ENCODE measurements around the gene PSAPL1. TPM values are rescaled to one million over a fixed set of nuclear protein-coding genes. Genes with fewer than 3 reads are reported as not detected.

Gene PSAPL1
- total and polyA plus RNA-seq, 2 of the 8 experiments (the other 6 are each of a cell fraction or from before 2014, with no cell fraction given) = 0.03 TPM; not detected in 1

DNA sequence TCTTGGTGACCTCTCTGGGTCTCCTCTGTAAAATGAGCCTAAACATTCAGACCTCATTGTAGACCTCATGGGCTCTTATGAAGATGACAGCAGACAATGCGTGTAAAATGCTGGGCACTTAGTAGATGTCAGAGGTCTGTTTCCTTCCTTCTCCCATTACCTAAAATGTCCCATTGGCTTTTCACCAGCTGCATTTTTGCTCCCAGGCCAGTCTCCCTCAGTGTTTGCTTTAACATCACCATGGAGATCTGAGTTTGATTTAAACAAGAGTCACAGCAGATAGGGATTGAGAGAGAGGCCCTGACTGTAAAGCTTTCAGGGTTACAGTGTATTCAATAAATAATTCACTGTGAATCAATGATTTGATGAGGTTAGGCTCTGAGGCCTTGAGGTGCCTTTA is 24.3 kb downstream of the PSAPL1 start:
- H3K4me2 ChIP-seq (ENCODE audit: insufficient read depth in 1 of 2, low read depth in 2 of 2, low read length in 2 of 2) = no peak overlapping the region
- H4K5ac ChIP-seq (ENCODE audit: insufficient read length, low read depth, low read length) = no peak overlapping the region
- H3K23me2 ChIP-seq (ENCODE audit: low read depth, low read length) = peaks cover 3% of the 10 kb centered on the region; the same call in 1 of the 2 replicates
- no peak overlapping the region for H2BK15ac ChIP-seq (ENCODE audit: low read length)
- H4K20me1 ChIP-seq (replicated peaks in 1 of 2; ENCODE audit: control insufficient read depth in 1 of 2, insufficient read depth in 2 of 2, low read length in 2 of 2) = peaks cover 7 to 8% of the 10 kb centered on the region in 2 experiments
- H3K36me3 ChIP-seq (ENCODE audit: control insufficient read depth in 2 of 4, insufficient read depth in 4 of 4, low read length in 3 of 4) = no peaks in the 10 kb centered on the region
- no peaks in the 10 kb centered on the region for H3K79me1 ChIP-seq (ENCODE audit: low read depth, low read length)
- no peak overlapping the region for H4K8ac ChIP-seq (ENCODE audit: extremely low read depth, insufficient read depth, low read length)
- H2BK5ac ChIP-seq (ENCODE audit: low read depth, low read length) = no peak overlapping the region
- no peak for FAIRE-seq
- H3K27ac ChIP-seq (ENCODE audit: low read depth, low read length) = no peak overlapping the region
- no peak overlapping the region for H4K91ac ChIP-seq (replicated peaks; ENCODE audit: insufficient read length, low read length)
- no peak overlapping the region for H3K18ac ChIP-seq (ENCODE audit: extremely low read depth, low read length)
- H3K9ac ChIP-seq (replicated peaks in 1 of 4; ENCODE audit: extremely low read depth in 1 of 4, low read depth in 3 of 4, low read length in 3 of 4) = no peak overlapping the region
- H2BK20ac ChIP-seq (ENCODE audit: low read length) = no peak overlapping the region
- no peak overlapping the region for H3K14ac ChIP-seq (ENCODE audit: insufficient read length)
- H2BK12ac ChIP-seq (ENCODE audit: low read depth, low read length) = no peak overlapping the region
- H3K56ac ChIP-seq (replicated peaks; ENCODE audit: insufficient read length, low read depth, low read length) = no peak overlapping the region
- H3K4me1 ChIP-seq (replicated peaks in 1 of 4; ENCODE audit: control insufficient read depth in 3 of 4, insufficient read depth in 4 of 4, low read length in 3 of 4) = peaks cover 2 to 12% (median 9%) of the 10 kb centered on the region in 4 experiments; a peak in 4 of 7 replicates
- 92% methylated on average over 1 of the region's 1 CpG; no CpG with 5 or more reads in 1 of the 2 experiments for WGBS, 2 experiments (ENCODE audit: extremely low coverage in 1 of 2, insufficient coverage in 1 of 2, insufficient read length in 1 of 2, insufficient replicate concordance in 2 of 2, low coverage in 1 of 2, low lambda C conversion rate in 2 of 2, missing lambda C conversion rate in 1 of 2)
- no peak overlapping the region for H2AK5ac ChIP-seq (ENCODE audit: low read depth, low read length)
- DNase-seq (ENCODE audit: low read depth in 1 of 2, low spot score in 2 of 2) = peak in 1 of 2 experiments; percentile 1
- H3K4ac ChIP-seq (replicated peaks; ENCODE audit: insufficient read length, low read depth, low read length) = no peak overlapping the region
- H3K9me3 ChIP-seq (ENCODE audit: insufficient read depth in 2 of 2, low read depth in 1 of 2, low read length in 1 of 2) = no peaks in the 10 kb centered on the region
- no peak overlapping the region for H3K4me3 ChIP-seq (ENCODE audit: extremely low read depth in 1 of 4, insufficient read depth in 2 of 4, low read depth in 3 of 4, low read length in 4 of 4)
- no peak overlapping the region for H3K23ac ChIP-seq (ENCODE audit: insufficient read length)
- peaks cover 26 to 47% (median 39%) of the 10 kb centered on the region in 4 experiments for H3K27me3 ChIP-seq (replicated peaks in 1 of 4; ENCODE audit: control insufficient read depth in 3 of 4, extremely low read depth in 1 of 4, insufficient read depth in 3 of 4, low read length in 3 of 4)
- CTCF ChIA-PET (ENCODE audit: partially characterized antibody) = interaction anchor here (0.9 to 1.4 kb wide), 2 partner anchors 52 to 54 kb away, joined by 3 read pairs; no protein-coding TSS in a partner anchor
- H2BK120ac ChIP-seq (replicated peaks; ENCODE audit: low read depth, low read length) = no peak overlapping the region
- POLR2A ChIA-PET (ENCODE audit: partially characterized antibody) = no interaction called here
- no peak overlapping the region for H2AFZ ChIP-seq (ENCODE audit: low read length)
- H3K79me2 ChIP-seq (ENCODE audit: control insufficient read depth in 1 of 2, insufficient read depth in 2 of 2, low read length in 2 of 2) = no peaks in the 10 kb centered on the region
- no peak for TF ChIP-seq CHD2 (IDR thresholded peaks at IDR 0.05; ENCODE audit: low read length)
- TF ChIP-seq E2F6 (IDR thresholded peaks at IDR 0.05) = no peak
- TF ChIP-seq RXRA (IDR thresholded peaks at IDR 0.05; ENCODE audit: insufficient read depth, low read depth, low read length) = no peak
- no peak for TF ChIP-seq SP1 (IDR thresholded peaks at IDR 0.05; ENCODE audit: low read depth, low read length)
- TF ChIP-seq CBX8 (IDR thresholded peaks at IDR 0.05; ENCODE audit: borderline replicate concordance, low read depth, low read length) = no peak
- TF ChIP-seq, protein P1, sequence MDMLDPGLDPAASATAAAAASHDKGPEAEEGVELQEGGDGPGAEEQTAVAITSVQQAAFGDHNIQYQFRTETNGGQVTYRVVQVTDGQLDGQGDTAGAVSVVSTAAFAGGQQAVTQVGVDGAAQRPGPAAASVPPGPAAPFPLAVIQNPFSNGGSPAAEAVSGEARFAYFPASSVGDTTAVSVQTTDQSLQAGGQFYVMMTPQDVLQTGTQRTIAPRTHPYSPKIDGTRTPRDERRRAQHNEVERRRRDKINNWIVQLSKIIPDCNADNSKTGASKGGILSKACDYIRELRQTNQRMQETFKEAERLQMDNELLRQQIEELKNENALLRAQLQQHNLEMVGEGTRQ (IDR thresholded peaks at IDR 0.05; ENCODE audit: low read length) = no peak
- TF ChIP-seq SP4 (IDR thresholded peaks at IDR 0.05; ENCODE audit: low read length) = no peak
- TF ChIP-seq HDAC2 (IDR thresholded peaks at IDR 0.05; ENCODE audit: borderline replicate concordance in 1 of 2, low read depth in 2 of 2, low read length in 2 of 2) = no peak
- TF ChIP-seq, protein P2, sequence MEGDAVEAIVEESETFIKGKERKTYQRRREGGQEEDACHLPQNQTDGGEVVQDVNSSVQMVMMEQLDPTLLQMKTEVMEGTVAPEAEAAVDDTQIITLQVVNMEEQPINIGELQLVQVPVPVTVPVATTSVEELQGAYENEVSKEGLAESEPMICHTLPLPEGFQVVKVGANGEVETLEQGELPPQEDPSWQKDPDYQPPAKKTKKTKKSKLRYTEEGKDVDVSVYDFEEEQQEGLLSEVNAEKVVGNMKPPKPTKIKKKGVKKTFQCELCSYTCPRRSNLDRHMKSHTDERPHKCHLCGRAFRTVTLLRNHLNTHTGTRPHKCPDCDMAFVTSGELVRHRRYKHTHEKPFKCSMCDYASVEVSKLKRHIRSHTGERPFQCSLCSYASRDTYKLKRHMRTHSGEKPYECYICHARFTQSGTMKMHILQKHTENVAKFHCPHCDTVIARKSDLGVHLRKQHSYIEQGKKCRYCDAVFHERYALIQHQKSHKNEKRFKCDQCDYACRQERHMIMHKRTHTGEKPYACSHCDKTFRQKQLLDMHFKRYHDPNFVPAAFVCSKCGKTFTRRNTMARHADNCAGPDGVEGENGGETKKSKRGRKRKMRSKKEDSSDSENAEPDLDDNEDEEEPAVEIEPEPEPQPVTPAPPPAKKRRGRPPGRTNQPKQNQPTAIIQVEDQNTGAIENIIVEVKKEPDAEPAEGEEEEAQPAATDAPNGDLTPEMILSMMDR (IDR thresholded peaks at IDR 0.05; ENCODE audit: control extremely low read depth in 1 of 3, insufficient read depth in 1 of 3, low read depth in 1 of 3, low read length in 3 of 3) = no peak
- TF ChIP-seq BACH1 (IDR thresholded peaks at IDR 0.05; ENCODE audit: low read length) = no peak

All from H1 (cell line).